Stimulated activated CD8-positive, alpha-beta memory T cell treated with anti-CD3 and anti-CD28 coated beads, Interleukin-4, amount 100 ng/mL, for 4 hours (primary cell): ENCODE data around the gene RASL11A.
"Not testable (repeated sequence)": the region's sequence is repeated elsewhere in the genome, so short reads cannot be mapped to it uniquely, and the experiment has no call there.

Experiments
- DNase-seq, 2 donors: peaks; one replicate each; pipeline ENCODE4 v3.0.0-alpha.2; 2020; ENCODE audit warnings: low read depth in 2 of 2, low spot score in 1 of 2

The RASL11A gene

GRCh38 chr13:27270594-27271520, at the start of gene RASL11A:
Gene RASL11A (plus strand): TSS chr13:27270830. CDS start chr13:27270945, 115 bp downstream.
- DNase-seq = peak; percentile 40 to 47

DNA sequence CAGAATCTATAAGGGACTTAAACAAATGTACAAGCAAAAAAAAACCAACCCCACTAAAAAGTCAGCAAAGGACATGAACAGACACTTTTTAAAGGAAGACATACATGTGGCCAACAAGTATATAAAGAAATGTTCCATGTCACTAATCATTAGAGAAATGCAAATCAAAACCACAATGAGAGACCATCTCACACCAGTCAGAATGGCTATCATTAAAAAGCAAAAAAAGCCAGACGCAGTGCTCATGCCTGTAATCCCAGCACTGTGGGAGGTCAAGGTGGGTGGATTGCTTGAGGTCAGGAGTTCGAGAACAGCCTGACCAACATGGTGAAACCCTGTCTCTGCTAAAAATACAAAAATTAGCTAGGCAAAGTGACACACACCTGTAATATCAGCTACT, 48.5 kb upstream of the RASL11A start:
- not testable (repeated sequence) for DNase-seq

- DNase-seq = no peak
Measured at GRCh38 chr13:27226991-27227390, 43.6 kb upstream of the RASL11A start.

DNA sequence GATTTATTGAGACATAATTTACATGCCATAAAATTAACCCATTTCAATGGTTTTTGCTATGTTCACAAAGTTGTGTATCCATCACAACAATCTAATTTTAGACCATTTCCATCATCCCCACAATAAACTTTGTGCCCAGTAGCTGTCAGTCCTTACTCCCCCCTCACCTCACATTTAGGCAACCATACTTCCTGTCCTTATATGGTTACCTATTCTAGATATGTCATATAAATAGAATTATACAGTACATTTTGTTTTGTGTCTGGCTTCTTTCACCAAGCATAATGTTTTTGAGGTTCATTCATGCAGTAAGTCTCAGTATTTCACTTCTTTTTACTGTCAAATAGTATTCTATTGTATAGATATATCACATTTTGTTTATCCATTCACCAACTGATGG, 42.5 kb upstream of the RASL11A start:
- DNase-seq = no peak

- DNase-seq = no peak
Measured at GRCh38 chr13:27229642-27230041, 41.0 kb upstream of the RASL11A start.

- no peak for DNase-seq
Measured at GRCh38 chr13:27233964-27234363, 36.7 kb upstream of the RASL11A start.

- no peak for DNase-seq
Measured at GRCh38 chr13:27236478-27236877, 34.2 kb upstream of the RASL11A start.

GRCh38 chr13:27242702-27243101, 27.9 kb upstream of the RASL11A start:
- no peak for DNase-seq

GRCh38 chr13:27245610-27246009, 25.0 kb upstream of the RASL11A start:
- no peak for DNase-seq

DNA sequence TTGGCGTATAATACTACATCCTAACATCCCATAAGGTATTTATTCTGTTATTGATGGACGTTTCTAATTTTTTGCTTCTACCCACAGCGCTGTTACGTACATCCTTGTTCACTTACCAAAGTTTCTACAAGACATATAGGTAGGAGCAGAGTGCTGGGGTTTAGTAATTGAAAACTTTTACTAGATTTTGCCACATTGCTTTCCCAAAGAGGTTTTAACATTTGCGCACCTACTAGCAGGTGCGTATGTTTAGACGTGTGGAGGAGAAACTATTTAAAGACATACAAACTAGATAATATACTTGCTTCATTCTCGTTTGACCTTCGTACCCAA, 19.8 kb upstream of the RASL11A start:
- DNase-seq = no peak

GRCh38 chr13:27251166-27252091, 19.2 kb upstream of the RASL11A start, which contains the start of gene RPL21:
Gene RPL21 (plus strand): TSS chr13:27251558. CDS start chr13:27253777, 2,219 bp downstream.
- peak; percentile 79 to 86 for DNase-seq

DNA sequence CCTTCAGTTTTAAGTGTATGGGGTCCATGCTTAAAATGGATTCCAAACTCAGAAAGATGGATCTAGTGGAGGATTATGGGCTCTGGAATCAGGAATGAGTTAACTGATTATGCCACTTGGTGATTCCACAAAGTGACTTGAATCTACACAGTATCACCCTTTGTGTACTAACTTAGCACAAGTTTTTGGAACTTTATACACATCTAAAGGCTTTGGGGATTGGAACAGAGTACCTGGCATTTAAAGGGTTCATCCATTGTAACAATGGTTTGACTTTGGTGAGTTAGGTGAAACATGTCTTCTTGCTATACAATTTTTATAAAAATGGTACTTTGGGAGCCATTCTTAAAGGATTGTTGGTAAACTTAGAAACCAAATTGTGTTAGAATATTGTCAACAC, 18.2 kb upstream of the RASL11A start:
- DNase-seq = no peak

DNA sequence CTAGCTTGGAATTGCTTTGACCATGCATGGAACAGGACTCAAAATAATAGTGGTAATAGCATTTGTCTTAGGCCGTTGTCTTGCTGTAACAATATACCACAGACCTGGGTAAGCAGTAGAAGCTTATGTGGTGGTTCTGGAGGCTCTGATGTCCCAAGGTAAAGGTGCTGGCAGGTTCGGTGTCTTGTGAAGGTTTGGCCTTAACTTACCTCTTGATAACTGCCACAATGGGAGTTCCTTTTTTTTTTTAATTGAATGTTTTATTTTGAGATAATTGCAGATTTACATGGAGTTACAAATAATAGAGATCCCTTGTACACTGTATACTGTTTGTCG, 13.4 kb upstream of the RASL11A start:
- DNase-seq = no peak

DNA sequence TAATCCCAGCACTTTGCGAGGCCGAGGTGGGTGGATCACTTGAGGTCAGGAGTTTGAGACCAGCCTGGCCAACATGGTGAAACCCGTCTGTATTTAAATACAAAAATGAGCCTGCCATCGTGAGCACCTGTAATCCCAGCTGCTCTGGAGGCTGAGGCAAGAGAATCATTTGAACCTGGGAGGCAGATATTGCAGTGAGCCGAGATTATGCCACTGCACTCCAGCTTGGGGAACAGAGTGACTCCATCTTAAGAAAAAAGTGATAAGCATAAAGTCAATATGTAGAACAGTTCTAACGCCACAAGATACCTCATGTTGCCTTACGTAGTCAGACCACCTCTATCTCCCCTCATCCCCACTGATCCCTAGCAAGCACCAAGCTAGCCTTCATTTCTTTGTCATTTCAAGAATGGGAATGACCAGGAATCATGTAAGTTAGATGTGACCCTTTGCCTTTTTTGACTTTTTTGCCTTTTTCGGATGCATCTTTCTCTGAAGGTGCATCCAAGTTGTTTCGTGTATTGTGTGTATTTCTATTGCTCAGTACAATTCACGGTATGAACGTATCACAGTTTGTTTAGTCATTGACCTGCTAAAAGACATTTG, 12.9 kb upstream of the RASL11A start:
- no peak for DNase-seq

DNA sequence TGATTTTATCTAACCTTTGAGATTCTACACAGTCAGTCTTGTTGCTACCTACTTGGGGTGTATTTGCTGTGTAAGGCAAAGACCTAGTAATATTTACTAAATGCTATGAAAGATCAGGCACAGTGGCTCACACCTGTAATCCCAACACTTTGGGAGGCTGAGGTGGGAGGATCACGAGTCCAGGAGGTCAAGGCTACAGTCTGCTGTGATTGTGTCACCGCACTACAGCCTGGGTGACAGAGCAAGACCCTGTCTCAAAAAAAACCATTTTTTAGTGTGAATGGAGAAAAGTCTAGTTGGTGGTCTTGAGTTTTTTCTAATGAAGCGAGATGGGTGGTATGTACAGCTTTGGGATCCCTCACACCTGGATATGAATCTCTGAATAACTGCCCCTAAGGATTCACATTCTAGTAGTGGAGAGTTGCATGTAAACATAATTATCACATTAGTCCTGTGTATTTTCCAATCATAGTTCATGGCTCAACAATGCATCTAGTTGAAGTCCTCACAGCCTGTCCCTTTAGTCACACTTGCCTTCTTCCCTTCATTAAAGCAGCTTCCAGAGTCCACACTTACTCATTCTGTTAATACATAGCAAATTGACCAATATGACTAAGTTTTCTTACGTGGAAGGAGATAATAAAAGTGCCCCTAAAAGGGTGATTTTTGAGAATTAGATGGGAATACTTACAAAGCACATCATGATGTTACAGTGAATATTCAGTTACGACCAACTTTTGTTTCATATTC, 11.8 kb upstream of the RASL11A start:
- no peak for DNase-seq

DNA sequence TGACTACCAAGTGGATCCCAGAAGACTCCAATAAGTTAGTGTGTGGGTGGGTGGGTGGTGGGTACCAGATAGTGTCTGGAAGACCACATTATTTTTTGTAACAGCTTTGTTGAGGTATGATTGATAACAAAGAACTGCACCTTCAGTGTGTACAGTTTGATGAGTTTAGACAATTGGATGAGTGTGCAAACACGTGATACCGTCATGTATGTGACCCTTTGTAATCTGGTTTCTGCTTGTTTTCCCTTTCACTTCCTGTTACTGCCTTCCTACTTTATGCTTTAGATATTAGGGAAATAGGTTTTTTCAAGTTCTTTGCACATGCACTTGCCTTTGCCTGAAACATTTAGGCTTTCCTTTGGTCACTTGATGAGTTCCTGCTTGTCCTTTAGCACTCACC, 10.8 kb upstream of the RASL11A start:
- no peak for DNase-seq

- no peak for DNase-seq
Measured at GRCh38 chr13:27261396-27261795, 9.2 kb upstream of the RASL11A start.

DNA sequence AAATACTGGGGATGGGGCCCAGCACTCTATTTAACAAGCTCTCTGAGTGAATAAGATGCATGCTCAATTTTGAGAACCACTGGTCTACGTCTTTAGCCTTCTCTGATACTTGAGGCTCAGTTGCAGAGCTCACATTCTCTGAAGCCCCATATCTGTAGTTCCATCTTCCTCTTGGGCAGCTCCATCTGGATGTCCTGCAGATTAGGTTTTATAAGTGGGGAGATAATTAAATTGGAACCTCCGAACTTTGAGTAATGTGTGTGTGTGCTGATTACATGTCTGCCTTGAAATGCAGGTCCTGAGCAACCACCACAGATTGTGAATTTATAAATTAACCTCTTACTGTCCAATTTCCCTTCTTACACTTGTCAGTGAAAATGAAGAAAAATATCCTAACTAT, 7.2 kb upstream of the RASL11A start:
- no peak for DNase-seq

DNA sequence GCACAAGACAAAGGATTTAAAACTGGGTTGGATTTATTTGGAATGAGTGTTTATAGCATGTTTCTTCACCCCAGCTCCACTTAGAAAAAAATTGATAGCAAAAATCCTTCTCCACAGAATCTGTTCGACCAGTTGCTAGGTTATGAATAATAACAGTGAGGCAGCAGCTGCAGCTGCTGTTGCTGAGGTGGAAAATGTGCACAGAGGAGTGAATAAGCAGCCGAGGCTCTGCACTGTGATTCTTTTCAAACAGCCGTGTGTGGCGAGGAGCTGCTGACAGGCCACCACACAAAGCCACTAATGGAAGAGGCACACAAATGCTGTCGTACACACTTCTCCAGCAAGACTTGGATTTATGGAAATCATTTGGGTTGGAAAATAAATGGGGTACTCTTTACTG, 6.4 kb upstream of the RASL11A start:
- no peak for DNase-seq

GRCh38 chr13:27264648-27265047, 6.0 kb upstream of the RASL11A start:
- DNase-seq = no peak

- DNase-seq = no peak
Measured at GRCh38 chr13:27266917-27267316, 3.7 kb upstream of the RASL11A start.
